Measurements from ENCODE around the gene ST8SIA5.

The ST8SIA5 gene

GRCh38 chr18:46672062-46672970 lies 84.5 kb downstream of the ST8SIA5 start:
- no peak for DNase-seq (ENCODE audit: low read depth in 3 of 3)

- DNase-seq (ENCODE audit: low read depth in 3 of 3): no peak
Observed at GRCh38 chr18:46668694-46669093, 88.2 kb downstream of the ST8SIA5 start.

GRCh38 chr18:46668135-46668534 lies 88.7 kb downstream of the ST8SIA5 start:
- no peak for DNase-seq (ENCODE audit: low read depth in 3 of 3)

GRCh38 chr18:46663539-46663938 lies 93.3 kb downstream of the ST8SIA5 start:
- DNase-seq (ENCODE audit: low read depth in 3 of 3): no peak

GRCh38 chr18:46660957-46661749 lies 95.7 kb downstream of the ST8SIA5 start:
- no peak for DNase-seq (ENCODE audit: low read depth in 3 of 3)

- DNase-seq (ENCODE audit: low read depth in 3 of 3): no peak
Observed at GRCh38 chr18:46659484-46659883, 97.4 kb downstream of the ST8SIA5 start.

- DNase-seq (ENCODE audit: low read depth in 3 of 3): no peak
Observed at GRCh38 chr18:46657115-46657955, 99.5 kb downstream of the ST8SIA5 start, which contains the start of gene LOXHD1. Gene LOXHD1, minus strand, starts transcription at chr18:46657220. Its CDS starts 187 bp downstream, at chr18:46657033.

GRCh38 chr18:46656326-46657114 lies 100.3 kb downstream of the ST8SIA5 start:
- DNase-seq (ENCODE audit: low read depth in 3 of 3): no peak

- no peak for DNase-seq (ENCODE audit: low read depth in 3 of 3)
Observed at GRCh38 chr18:46652372-46652771, 104.5 kb downstream of the ST8SIA5 start.

GRCh38 chr18:46650681-46651080 lies 106.2 kb downstream of the ST8SIA5 start:
- no peak for DNase-seq (ENCODE audit: low read depth in 3 of 3)

GRCh38 chr18:46649071-46649862 lies 107.6 kb downstream of the ST8SIA5 start:
- DNase-seq (ENCODE audit: low read depth in 3 of 3): no peak

GRCh38 chr18:46646468-46646867 lies 110.4 kb downstream of the ST8SIA5 start:
- DNase-seq (ENCODE audit: low read depth in 3 of 3): no peak

GRCh38 chr18:46642561-46642960 lies 114.3 kb downstream of the ST8SIA5 start:
- DNase-seq (ENCODE audit: low read depth in 3 of 3): no peak

- DNase-seq (ENCODE audit: low read depth in 3 of 3): no peak
Observed at GRCh38 chr18:46641917-46642316, 114.9 kb downstream of the ST8SIA5 start.

GRCh38 chr18:46639386-46639785 lies 117.5 kb downstream of the ST8SIA5 start:
- DNase-seq (ENCODE audit: low read depth in 3 of 3): no peak

GRCh38 chr18:46636040-46636630 lies 120.7 kb downstream of the ST8SIA5 start:
- no peak for DNase-seq (ENCODE audit: low read depth in 3 of 3)

- DNase-seq (ENCODE audit: low read depth in 3 of 3): no peak
Observed at GRCh38 chr18:46632401-46633071, 124.3 kb downstream of the ST8SIA5 start.

- DNase-seq (ENCODE audit: low read depth in 3 of 3): no peak
Observed at GRCh38 chr18:46630991-46631390, 125.9 kb downstream of the ST8SIA5 start.

GRCh38 chr18:46630160-46630559 lies 126.7 kb downstream of the ST8SIA5 start:
- no peak for DNase-seq (ENCODE audit: low read depth in 3 of 3)
